Measurements from ENCODE around the gene ATP2B3. TPM values are rescaled to one million over a fixed set of nuclear protein-coding genes. Genes with fewer than 3 reads are reported as not detected.

Gene ATP2B3
- total RNA-seq, 2 experiments from 2014 or later: not detected

DNA sequence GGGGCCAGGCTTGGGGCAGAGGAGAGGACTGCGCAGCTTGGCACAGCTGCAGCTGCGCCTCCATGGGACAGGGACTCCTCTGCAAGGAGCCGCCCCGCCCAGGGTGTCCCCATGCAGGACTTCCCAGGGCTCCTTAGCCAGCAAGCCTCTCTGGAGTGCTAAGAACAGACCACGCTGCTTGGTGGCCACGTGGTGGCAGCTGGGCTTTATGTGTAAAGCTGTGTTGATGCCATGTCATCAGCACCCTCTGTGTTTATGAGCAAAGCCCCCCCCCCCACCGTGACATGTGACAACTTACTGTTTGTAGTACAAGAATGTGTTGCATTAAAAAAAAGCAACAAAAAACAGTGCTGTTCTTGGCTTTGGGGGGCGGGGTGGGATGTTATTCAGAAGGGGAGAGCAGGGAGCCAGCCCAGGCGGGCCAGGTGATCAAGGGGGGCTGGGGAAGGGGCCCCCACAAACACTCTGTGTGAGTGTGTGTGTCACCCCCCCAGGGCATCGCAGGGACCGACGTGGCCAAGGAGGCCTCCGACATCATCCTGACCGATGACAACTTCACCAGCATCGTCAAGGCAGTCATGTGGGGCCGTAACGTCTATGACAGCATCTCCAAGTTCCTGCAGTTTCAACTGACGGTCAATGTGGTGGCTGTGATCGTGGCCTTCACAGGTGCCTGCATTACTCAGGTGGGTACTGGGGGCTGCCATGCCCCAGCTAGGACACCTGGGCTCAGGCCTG, 40.3 kb downstream of the ATP2B3 start:
- no peak overlapping the region for H3K4me3 Mint-ChIP-seq
- no peak for ATAC-seq
- no peaks in the 10 kb centered on the region for H3K9me3 Mint-ChIP-seq
- POLR2A ChIA-PET: no interaction called here
- no peaks in the 10 kb centered on the region for H3K36me3 Mint-ChIP-seq (ENCODE audit: low read depth)
- H3K4me1 Mint-ChIP-seq (ENCODE audit: low read depth): peaks cover 3% of the 10 kb centered on the region
- no peaks in the 10 kb centered on the region for H3K27me3 Mint-ChIP-seq
- no peak overlapping the region for H3K27ac Mint-ChIP-seq
- intact Hi-C loops (cut with micrococcal nuclease): loop anchor here (5.0 kb wide), 1 partner anchor 90 kb away; the partner anchor contains the start of gene DUSP9
- no peak for DNase-seq
- CTCF ChIA-PET: interaction anchor here (0.9 to 4.5 kb wide), 2 partner anchors 10 to 111 kb away, joined by 3 to 42 read pairs; no protein-coding TSS in a partner anchor
- TF ChIP-seq, protein P1, sequence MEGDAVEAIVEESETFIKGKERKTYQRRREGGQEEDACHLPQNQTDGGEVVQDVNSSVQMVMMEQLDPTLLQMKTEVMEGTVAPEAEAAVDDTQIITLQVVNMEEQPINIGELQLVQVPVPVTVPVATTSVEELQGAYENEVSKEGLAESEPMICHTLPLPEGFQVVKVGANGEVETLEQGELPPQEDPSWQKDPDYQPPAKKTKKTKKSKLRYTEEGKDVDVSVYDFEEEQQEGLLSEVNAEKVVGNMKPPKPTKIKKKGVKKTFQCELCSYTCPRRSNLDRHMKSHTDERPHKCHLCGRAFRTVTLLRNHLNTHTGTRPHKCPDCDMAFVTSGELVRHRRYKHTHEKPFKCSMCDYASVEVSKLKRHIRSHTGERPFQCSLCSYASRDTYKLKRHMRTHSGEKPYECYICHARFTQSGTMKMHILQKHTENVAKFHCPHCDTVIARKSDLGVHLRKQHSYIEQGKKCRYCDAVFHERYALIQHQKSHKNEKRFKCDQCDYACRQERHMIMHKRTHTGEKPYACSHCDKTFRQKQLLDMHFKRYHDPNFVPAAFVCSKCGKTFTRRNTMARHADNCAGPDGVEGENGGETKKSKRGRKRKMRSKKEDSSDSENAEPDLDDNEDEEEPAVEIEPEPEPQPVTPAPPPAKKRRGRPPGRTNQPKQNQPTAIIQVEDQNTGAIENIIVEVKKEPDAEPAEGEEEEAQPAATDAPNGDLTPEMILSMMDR (IDR thresholded peaks at IDR 0.05): no peak

GRCh38 chrX:153560000-153560399, 42.6 kb downstream of the ATP2B3 start:
- TF ChIP-seq, protein P1 (IDR thresholded peaks at IDR 0.05): no peak
- no peaks in the 10 kb centered on the region for H3K36me3 Mint-ChIP-seq (ENCODE audit: low read depth)
- no peaks in the 10 kb centered on the region for H3K9me3 Mint-ChIP-seq
- ChIA-PET POLR2A (no interaction called here), CTCF (interaction anchor here (1.1 to 1.4 kb wide), 2 partner anchors 108 to 109 kb away, joined by 3 to 5 read pairs; no protein-coding TSS in a partner anchor)
- no peaks in the 10 kb centered on the region for H3K27me3 Mint-ChIP-seq
- peak; percentile 17 for ATAC-seq
- DNase-seq: no peak
- intact Hi-C loops (cut with micrococcal nuclease): loop anchor here (5.0 kb wide), 1 partner anchor 87 kb away; the partner anchor contains the start of gene DUSP9
- peaks cover 3% of the 10 kb centered on the region for H3K4me1 Mint-ChIP-seq (ENCODE audit: low read depth)
- H3K4me3 Mint-ChIP-seq: no peak overlapping the region
- H3K27ac Mint-ChIP-seq: no peak overlapping the region

- Mint-ChIP-seq H3K9me3 (no peaks in the 10 kb centered on the region), H3K27me3 (no peaks in the 10 kb centered on the region), H3K4me3 (no peak overlapping the region), H3K27ac (no peak overlapping the region), H3K4me1 (ENCODE audit: low read depth) (peaks cover 3% of the 10 kb centered on the region), H3K36me3 (ENCODE audit: low read depth) (no peaks in the 10 kb centered on the region)
- ChIA-PET POLR2A (no interaction called here), CTCF (interaction anchor here (1.1 to 1.4 kb wide), 2 partner anchors 107 to 109 kb away, joined by 3 to 5 read pairs; no protein-coding TSS in a partner anchor)
- TF ChIP-seq, protein P1 (IDR thresholded peaks at IDR 0.05): no peak
- DNase-seq (no peak), ATAC-seq (no peak)
- intact Hi-C loops (cut with micrococcal nuclease): no loop called here
Measured at GRCh38 chrX:153560466-153560865, 43.0 kb downstream of the ATP2B3 start.

- Mint-ChIP-seq H3K27ac (no peak overlapping the region), H3K36me3 (ENCODE audit: low read depth) (no peaks in the 10 kb centered on the region), H3K4me1 (ENCODE audit: low read depth) (peaks cover 3% of the 10 kb centered on the region), H3K9me3 (no peaks in the 10 kb centered on the region), H3K4me3 (no peak overlapping the region), H3K27me3 (no peaks in the 10 kb centered on the region)
- ATAC-seq: peak; percentile 27
- DNase-seq: no peak
- ChIA-PET CTCF (no interaction called here), POLR2A (no interaction called here)
- intact Hi-C loops (cut with micrococcal nuclease): no loop called here
- TF ChIP-seq, protein P1 (IDR thresholded peaks at IDR 0.05): no peak
Measured at GRCh38 chrX:153561337-153561736, 43.9 kb downstream of the ATP2B3 start.

GRCh38 chrX:153562546-153562945, 45.1 kb downstream of the ATP2B3 start:
- ATAC-seq (no peak), DNase-seq (no peak)
- Mint-ChIP-seq H3K4me3 (no peak overlapping the region), H3K9me3 (no peaks in the 10 kb centered on the region), H3K36me3 (ENCODE audit: low read depth) (no peaks in the 10 kb centered on the region), H3K27me3 (no peaks in the 10 kb centered on the region), H3K4me1 (ENCODE audit: low read depth) (peaks cover 3% of the 10 kb centered on the region), H3K27ac (no peak overlapping the region)
- ChIA-PET CTCF (interaction anchor here (1.0 kb wide), 1 partner anchor 51 kb away, joined by 3 read pairs; no protein-coding TSS in a partner anchor), POLR2A (no interaction called here)
- intact Hi-C loops (cut with micrococcal nuclease): no loop called here
- TF ChIP-seq, protein P1 (IDR thresholded peaks at IDR 0.05): no peak

Measured in activated CD8-positive, alpha-beta T cell treated with anti-CD3 and anti-CD28 coated beads for 36 hours (primary cell).